Measurements from ENCODE around the gene TRAF7. TPM values are rescaled to one million over a fixed set of nuclear protein-coding genes. Genes with fewer than 3 reads are reported as not detected.
"Not testable (repeated sequence)": the region's sequence is repeated elsewhere in the genome, so short reads cannot be mapped to it uniquely, and the experiment has no call there.

Gene TRAF7
- total RNA-seq, 1 experiment from 2014 or later, result 160 TPM

GRCh38 chr16:2124377-2124693 is 31.2 kb upstream of the TRAF7 start:
- CTCF ChIA-PET; DNase-seq (ENCODE audit: low read depth, low spot score); H4K20me1 ChIP-seq (ENCODE audit: insufficient read depth); H3K9me3 ChIP-seq (ENCODE audit: control insufficient read depth in 1 of 2, insufficient read depth in 1 of 2, low read depth in 1 of 2, low read length in 2 of 2); H3K27me3 ChIP-seq (ENCODE audit: insufficient read depth, low read length); H3K9me2 ChIP-seq (ENCODE audit: insufficient read depth); H3K4me2 ChIP-seq (ENCODE audit: low read length); H3K27ac ChIP-seq (ENCODE audit: low read depth, low read length); intact Hi-C loops (cut with micrococcal nuclease); ATAC-seq; RAD21 ChIA-PET (ENCODE audit: low non-redundant PET in 1 of 2, low total read pairs in 2 of 2, uncharacterized antibody in 2 of 2, unreplicated experiment in 2 of 2); H2AFZ ChIP-seq (ENCODE audit: low read depth, low read length, poor library complexity, severe bottlenecking); BruUV-seq (replicated peaks); POLR2A ChIA-PET; H3K36me3 ChIP-seq (ENCODE audit: control insufficient read depth in 1 of 2, insufficient read depth in 2 of 2, low read length in 2 of 2); H3K9ac ChIP-seq (ENCODE audit: low read length); H3K4me3 ChIP-seq (replicated peaks in 1 of 2; ENCODE audit: low read depth in 1 of 2, low read length in 2 of 2): not testable (repeated sequence)
- Histone ChIP-seq H3K79me2 (ENCODE audit: insufficient read depth, low read length) (peaks cover 40% of the 10 kb centered on the region; the same call in 1 of the 2 replicates), H3K4me1 (ENCODE audit: control insufficient read depth in 1 of 2, insufficient read depth in 2 of 2, low read length in 2 of 2) (peaks cover 6 to 17% of the 10 kb centered on the region in 2 experiments)

DNA sequence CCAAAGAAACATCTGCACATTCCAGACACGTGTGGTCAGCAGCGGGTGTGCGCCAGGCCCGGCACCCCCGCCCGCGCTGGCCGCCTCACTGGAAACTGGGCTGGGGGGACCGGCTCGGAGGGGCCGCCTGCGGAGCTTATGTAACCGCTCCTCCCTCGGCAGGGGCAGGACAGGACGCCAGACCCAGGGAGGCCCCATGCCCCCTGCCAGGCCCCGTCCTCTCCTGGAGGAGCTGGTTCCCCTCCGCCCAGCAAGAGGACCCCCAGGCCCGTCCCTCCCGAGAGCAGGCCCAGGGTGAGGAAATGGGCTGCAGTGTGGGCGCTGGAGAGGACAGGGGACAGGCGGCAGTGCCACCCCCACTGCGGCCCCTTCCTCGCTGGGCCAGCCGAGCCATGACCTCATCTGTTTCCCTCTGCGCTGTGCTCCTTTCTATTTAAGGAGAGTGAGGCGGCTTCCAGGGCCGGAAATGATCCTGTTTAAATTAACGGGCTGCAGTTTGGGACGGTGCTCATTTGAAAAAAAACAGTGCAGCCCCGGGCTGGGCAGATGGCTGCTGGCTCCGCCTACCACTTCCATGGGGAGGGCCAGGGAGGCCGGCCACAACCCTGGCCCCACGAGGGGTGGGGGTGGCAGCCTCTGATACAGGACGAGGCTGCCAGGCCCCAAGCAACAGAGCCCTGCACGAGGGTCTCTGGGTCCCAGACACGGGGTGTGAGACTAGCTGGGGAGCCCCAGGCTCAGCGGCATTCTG is 30.7 kb upstream of the TRAF7 start:
- ATAC-seq; DNase-seq (ENCODE audit: low read depth, low spot score); RAD21 ChIA-PET (ENCODE audit: low non-redundant PET in 1 of 2, low total read pairs in 2 of 2, uncharacterized antibody in 2 of 2, unreplicated experiment in 2 of 2); CTCF ChIA-PET; H2AFZ ChIP-seq (ENCODE audit: low read depth, low read length, poor library complexity, severe bottlenecking); H4K20me1 ChIP-seq (ENCODE audit: insufficient read depth); H3K27me3 ChIP-seq (ENCODE audit: insufficient read depth, low read length); H3K4me3 ChIP-seq (replicated peaks in 1 of 2; ENCODE audit: low read depth in 1 of 2, low read length in 2 of 2); intact Hi-C loops (cut with micrococcal nuclease); H3K9me3 ChIP-seq (ENCODE audit: control insufficient read depth in 1 of 2, insufficient read depth in 1 of 2, low read depth in 1 of 2, low read length in 2 of 2); H3K9me2 ChIP-seq (ENCODE audit: insufficient read depth); H3K4me2 ChIP-seq (ENCODE audit: low read length); BruUV-seq (replicated peaks); H3K9ac ChIP-seq (ENCODE audit: low read length); POLR2A ChIA-PET; H3K27ac ChIP-seq (ENCODE audit: low read depth, low read length); H3K36me3 ChIP-seq (ENCODE audit: control insufficient read depth in 1 of 2, insufficient read depth in 2 of 2, low read length in 2 of 2): not testable (repeated sequence)
- peaks cover 9 to 22% of the 10 kb centered on the region in 2 experiments for H3K4me1 ChIP-seq (ENCODE audit: control insufficient read depth in 1 of 2, insufficient read depth in 2 of 2, low read length in 2 of 2)
- peaks cover 40% of the 10 kb centered on the region; the same call in 1 of the 2 replicates for H3K79me2 ChIP-seq (ENCODE audit: insufficient read depth, low read length)

DNA sequence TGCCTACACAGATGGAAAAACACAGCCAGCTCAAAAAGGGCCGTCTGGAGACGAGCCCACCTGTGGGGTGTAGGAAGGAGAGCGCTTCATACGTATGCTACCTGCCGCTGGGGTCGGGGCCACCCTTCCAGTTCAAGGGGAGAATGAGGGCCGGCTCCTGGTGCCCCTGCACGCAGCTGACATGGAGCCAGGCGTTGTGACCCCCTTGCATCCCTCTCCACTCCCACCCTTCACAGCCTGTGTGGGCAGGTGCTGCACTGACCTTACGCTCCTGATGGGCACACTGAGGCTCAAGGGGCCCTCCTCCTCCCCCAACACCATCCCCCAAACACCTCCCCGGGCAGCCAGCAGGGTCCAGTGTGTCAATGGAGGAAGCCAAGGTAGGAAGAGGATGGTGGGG is 30.0 kb upstream of the TRAF7 start:
- intact Hi-C loops (cut with micrococcal nuclease); RAD21 ChIA-PET (ENCODE audit: low non-redundant PET in 1 of 2, low total read pairs in 2 of 2, uncharacterized antibody in 2 of 2, unreplicated experiment in 2 of 2): not testable (repeated sequence)

DNA sequence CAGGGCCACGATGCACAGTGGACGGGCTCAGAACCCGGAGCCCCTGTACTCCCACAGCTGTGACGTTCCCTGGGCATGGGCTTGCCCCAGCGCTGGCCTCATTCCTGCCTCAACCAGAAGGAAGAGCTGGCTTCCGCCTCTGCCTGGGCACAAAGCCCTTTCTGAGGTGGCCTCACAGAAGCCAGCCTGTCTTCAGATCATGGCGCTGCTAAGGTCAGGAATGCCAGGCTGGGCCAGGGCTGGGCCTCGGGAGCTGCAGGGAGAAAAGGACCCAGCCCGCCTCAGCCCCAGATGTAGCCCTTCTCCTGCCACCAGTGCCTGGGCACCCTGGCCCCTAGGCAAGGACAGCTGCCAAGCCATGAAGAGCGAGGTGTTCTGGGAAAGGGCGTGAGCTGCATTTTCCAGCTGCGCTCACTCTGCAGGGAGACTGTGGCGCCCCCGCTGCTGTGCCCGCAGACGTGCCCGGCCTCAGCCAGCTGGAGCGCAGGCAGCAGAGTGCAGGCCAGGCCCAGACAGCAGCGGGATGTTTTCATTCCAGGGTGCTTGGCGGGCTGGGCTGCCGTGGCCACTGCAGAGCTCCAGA is 29.3 kb upstream of the TRAF7 start:
- H2AFZ ChIP-seq (ENCODE audit: low read depth, low read length, poor library complexity, severe bottlenecking); H3K9ac ChIP-seq (ENCODE audit: low read length); H4K20me1 ChIP-seq (ENCODE audit: insufficient read depth); RAD21 ChIA-PET (ENCODE audit: low non-redundant PET in 1 of 2, low total read pairs in 2 of 2, uncharacterized antibody in 2 of 2, unreplicated experiment in 2 of 2); DNase-seq (ENCODE audit: low read depth, low spot score); H3K9me2 ChIP-seq (ENCODE audit: insufficient read depth); H3K9me3 ChIP-seq (ENCODE audit: control insufficient read depth in 1 of 2, insufficient read depth in 1 of 2, low read depth in 1 of 2, low read length in 2 of 2); intact Hi-C loops (cut with micrococcal nuclease); H3K4me2 ChIP-seq (ENCODE audit: low read length); H3K36me3 ChIP-seq (ENCODE audit: control insufficient read depth in 1 of 2, insufficient read depth in 2 of 2, low read length in 2 of 2); BruUV-seq (replicated peaks); POLR2A ChIA-PET; H3K27me3 ChIP-seq (ENCODE audit: insufficient read depth, low read length); H3K4me3 ChIP-seq (replicated peaks in 1 of 2; ENCODE audit: low read depth in 1 of 2, low read length in 2 of 2); CTCF ChIA-PET; ATAC-seq; H3K27ac ChIP-seq (ENCODE audit: low read depth, low read length): not testable (repeated sequence)
- Histone ChIP-seq H3K79me2 (ENCODE audit: insufficient read depth, low read length) (peaks cover 33% of the 10 kb centered on the region; the same call in 1 of the 2 replicates), H3K4me1 (ENCODE audit: control insufficient read depth in 1 of 2, insufficient read depth in 2 of 2, low read length in 2 of 2) (peaks cover 11 to 29% of the 10 kb centered on the region in 2 experiments)

More for the DNA sequence above, 30.0 kb upstream of the TRAF7 start:
- ATAC-seq; H3K9ac ChIP-seq (ENCODE audit: low read length); DNase-seq (ENCODE audit: low read depth, low spot score); H3K9me3 ChIP-seq (ENCODE audit: control insufficient read depth in 1 of 2, insufficient read depth in 1 of 2, low read depth in 1 of 2, low read length in 2 of 2); H3K4me2 ChIP-seq (ENCODE audit: low read length); POLR2A ChIA-PET; H2AFZ ChIP-seq (ENCODE audit: low read depth, low read length, poor library complexity, severe bottlenecking); H3K4me3 ChIP-seq (replicated peaks in 1 of 2; ENCODE audit: low read depth in 1 of 2, low read length in 2 of 2); H3K36me3 ChIP-seq (ENCODE audit: control insufficient read depth in 1 of 2, insufficient read depth in 2 of 2, low read length in 2 of 2); CTCF ChIA-PET; H4K20me1 ChIP-seq (ENCODE audit: insufficient read depth); H3K9me2 ChIP-seq (ENCODE audit: insufficient read depth); H3K27me3 ChIP-seq (ENCODE audit: insufficient read depth, low read length); H3K27ac ChIP-seq (ENCODE audit: low read depth, low read length); BruUV-seq (replicated peaks): not testable (repeated sequence)
- peaks cover 11 to 29% of the 10 kb centered on the region in 2 experiments for H3K4me1 ChIP-seq (ENCODE audit: control insufficient read depth in 1 of 2, insufficient read depth in 2 of 2, low read length in 2 of 2)
- H3K79me2 ChIP-seq (ENCODE audit: insufficient read depth, low read length), result peaks cover 36% of the 10 kb centered on the region; the same call in 1 of the 2 replicates
